Measurements from ENCODE around the gene RNF167. TPM values are rescaled to one million over a fixed set of nuclear protein-coding genes. Genes with fewer than 3 reads are reported as not detected.
"Not testable (repeated sequence)": the region's sequence is repeated elsewhere in the genome, so short reads cannot be mapped to it uniquely, and the experiment has no call there.

Gene RNF167
- total RNA-seq, 3 donors from 2014 or later: 121 to 140 (median 129) TPM

- ATAC-seq (peak; percentile 84 to 85), DNase-seq (peak; percentile 98)
- Mint-ChIP-seq H3K4me1 (ENCODE audit: low read depth) (peaks cover 34% of the 10 kb centered on the region), H3K9me3 (no peaks in the 10 kb centered on the region), H3K27me3 (ENCODE audit: low read depth) (no peaks in the 10 kb centered on the region), H3K4me3 (peak within 1 kb of the TSS; percentile 85), H3K36me3 (ENCODE audit: insufficient read depth) (peaks cover 9% of the 10 kb centered on the region)
Observed at GRCh38 chr17:4899341-4900230, 40.5 kb upstream of the RNF167 start, which contains the start of gene C17orf107. Gene C17orf107, plus strand, starts transcription at chr17:4899536. Its CDS starts 227 bp downstream, at chr17:4899763.

- H3K36me3 Mint-ChIP-seq (ENCODE audit: insufficient read depth): peaks cover 5% of the 10 kb centered on the region
- ATAC-seq: no peak
- no peaks in the 10 kb centered on the region for H3K9me3 Mint-ChIP-seq
- DNase-seq: peak; percentile 46
- H3K4me3 Mint-ChIP-seq: peak overlapping the region; percentile 85
- H3K4me1 Mint-ChIP-seq (ENCODE audit: low read depth): peaks cover 34% of the 10 kb centered on the region
- H3K27me3 Mint-ChIP-seq (ENCODE audit: low read depth): no peaks in the 10 kb centered on the region
Observed at GRCh38 chr17:4900231-4901107, 39.6 kb upstream of the RNF167 start.

- Mint-ChIP-seq H3K36me3 (ENCODE audit: insufficient read depth) (peaks cover 2% of the 10 kb centered on the region), H3K4me3 (peak overlapping the region; percentile 85), H3K4me1 (ENCODE audit: low read depth) (peaks cover 34% of the 10 kb centered on the region), H3K27me3 (ENCODE audit: low read depth) (no peaks in the 10 kb centered on the region), H3K9me3 (no peaks in the 10 kb centered on the region)
- no peak for DNase-seq
- no peak for ATAC-seq
Observed at GRCh38 chr17:4901108-4901647, 38.9 kb upstream of the RNF167 start.

- no peak overlapping the region for H3K4me3 Mint-ChIP-seq
- no peaks in the 10 kb centered on the region for H3K9me3 Mint-ChIP-seq
- peaks cover 34% of the 10 kb centered on the region for H3K4me1 Mint-ChIP-seq (ENCODE audit: low read depth)
- H3K27me3 Mint-ChIP-seq (ENCODE audit: low read depth): no peaks in the 10 kb centered on the region
- peaks cover 2% of the 10 kb centered on the region for H3K36me3 Mint-ChIP-seq (ENCODE audit: insufficient read depth)
- ATAC-seq (no peak), DNase-seq (no peak)
Observed at GRCh38 chr17:4901648-4902344, 38.3 kb upstream of the RNF167 start.

- ATAC-seq: no peak
- H3K4me1 Mint-ChIP-seq (ENCODE audit: low read depth): peaks cover 34% of the 10 kb centered on the region
- no peaks in the 10 kb centered on the region for H3K27me3 Mint-ChIP-seq (ENCODE audit: low read depth)
- H3K4me3 Mint-ChIP-seq: peak overlapping the region; percentile 34
- no peaks in the 10 kb centered on the region for H3K36me3 Mint-ChIP-seq (ENCODE audit: insufficient read depth)
- no peaks in the 10 kb centered on the region for H3K9me3 Mint-ChIP-seq
- DNase-seq: no peak
Observed at GRCh38 chr17:4902540-4902939, 37.5 kb upstream of the RNF167 start.

- ATAC-seq: peak; percentile 28 to 32
- Mint-ChIP-seq H3K9me3 (no peaks in the 10 kb centered on the region), H3K36me3 (ENCODE audit: insufficient read depth) (no peaks in the 10 kb centered on the region), H3K27me3 (ENCODE audit: low read depth) (no peaks in the 10 kb centered on the region), H3K4me1 (ENCODE audit: low read depth) (peaks cover 34% of the 10 kb centered on the region), H3K4me3 (peak within 1 kb of the TSS; percentile 48)
- peak; percentile 74 for DNase-seq
Observed at GRCh38 chr17:4903051-4903818, 36.8 kb upstream of the RNF167 start, which contains the start of gene CHRNE. Gene CHRNE, minus strand, starts transcription at chr17:4903098. Its CDS starts 35 bp downstream, at chr17:4903063.

- H3K4me3 Mint-ChIP-seq, H3K9me3 Mint-ChIP-seq: not testable (repeated sequence)
Observed at GRCh38 chr17:4906642-4907041, 33.4 kb upstream of the RNF167 start.

GRCh38 chr17:4908301-4908700 lies 31.8 kb upstream of the RNF167 start:
- H3K27me3 Mint-ChIP-seq (ENCODE audit: low read depth): peaks cover 2% of the 10 kb centered on the region
- H3K4me3 Mint-ChIP-seq: no peak overlapping the region
- H3K9me3 Mint-ChIP-seq: no peaks in the 10 kb centered on the region
- peaks cover 4% of the 10 kb centered on the region for H3K4me1 Mint-ChIP-seq (ENCODE audit: low read depth)
- no peaks in the 10 kb centered on the region for H3K36me3 Mint-ChIP-seq (ENCODE audit: insufficient read depth)
- peak; percentile 29 to 37 for ATAC-seq
- no peak for DNase-seq

More at GRCh38 chr17:4906642-4907041, 33.4 kb upstream of the RNF167 start:
- H3K36me3 Mint-ChIP-seq (ENCODE audit: insufficient read depth); ATAC-seq; DNase-seq; H3K27me3 Mint-ChIP-seq (ENCODE audit: low read depth): not testable (repeated sequence)
- peaks cover 16% of the 10 kb centered on the region for H3K4me1 Mint-ChIP-seq (ENCODE audit: low read depth)

GRCh38 chr17:4908711-4909496 lies 31.2 kb upstream of the RNF167 start:
- Mint-ChIP-seq H3K4me3 (no peak overlapping the region), H3K9me3 (no peaks in the 10 kb centered on the region), H3K36me3 (ENCODE audit: insufficient read depth) (no peaks in the 10 kb centered on the region), H3K4me1 (ENCODE audit: low read depth) (no peaks in the 10 kb centered on the region), H3K27me3 (ENCODE audit: low read depth) (peaks cover 2% of the 10 kb centered on the region)
- ATAC-seq (peak; percentile 89 to 94), DNase-seq (peak; percentile 62)

GRCh38 chr17:4913994-4914393 lies 26.1 kb upstream of the RNF167 start:
- no peaks in the 10 kb centered on the region for H3K9me3 Mint-ChIP-seq
- no peaks in the 10 kb centered on the region for H3K36me3 Mint-ChIP-seq (ENCODE audit: insufficient read depth)
- DNase-seq (no peak), ATAC-seq (no peak)
- peaks cover 2% of the 10 kb centered on the region for H3K27me3 Mint-ChIP-seq (ENCODE audit: low read depth)
- H3K4me1 Mint-ChIP-seq (ENCODE audit: low read depth): no peaks in the 10 kb centered on the region
- no peak overlapping the region for H3K4me3 Mint-ChIP-seq

- H3K27me3 Mint-ChIP-seq (ENCODE audit: low read depth); H3K9me3 Mint-ChIP-seq; ATAC-seq; H3K4me1 Mint-ChIP-seq (ENCODE audit: low read depth); H3K4me3 Mint-ChIP-seq; DNase-seq; H3K36me3 Mint-ChIP-seq (ENCODE audit: insufficient read depth): not testable (repeated sequence)
Observed at GRCh38 chr17:4914551-4914950, 25.5 kb upstream of the RNF167 start.

- no peaks in the 10 kb centered on the region for H3K4me1 Mint-ChIP-seq (ENCODE audit: low read depth)
- no peaks in the 10 kb centered on the region for H3K9me3 Mint-ChIP-seq
- no peaks in the 10 kb centered on the region for H3K36me3 Mint-ChIP-seq (ENCODE audit: insufficient read depth)
- no peak for ATAC-seq
- H3K4me3 Mint-ChIP-seq: no peak overlapping the region
- no peak for DNase-seq
- no peaks in the 10 kb centered on the region for H3K27me3 Mint-ChIP-seq (ENCODE audit: low read depth)
Observed at GRCh38 chr17:4919511-4920047, 20.5 kb upstream of the RNF167 start.
